Measurements from ENCODE around the gene MIGA2. TPM values are rescaled to one million over a fixed set of nuclear protein-coding genes. Genes with fewer than 3 reads are reported as not detected.

Gene MIGA2
- polyA plus RNA-seq, 1 experiment = 23.7 TPM

GRCh38 chr9:129095170-129095667, 58.8 kb downstream of the MIGA2 start:
- Histone ChIP-seq H3K27me3 (ENCODE audit: control insufficient read depth, insufficient read depth, low read length) (no peaks in the 10 kb centered on the region), H3K4me3 (ENCODE audit: low read depth, low read length) (no peak overlapping the region), H3K36me3 (ENCODE audit: control insufficient read depth, insufficient read depth, low read length) (peaks cover 19% of the 10 kb centered on the region)
- ChIA-PET POLR2A (no interaction called here), CTCF (no interaction called here)
- TF ChIP-seq CTCF (IDR thresholded peaks at IDR 0.05; ENCODE audit: insufficient read depth, low read depth, low read length) = no peak
- no peak for DNase-seq (ENCODE audit: low read depth)

- POLR2A ChIA-PET = no interaction called here
- no peak for DNase-seq (ENCODE audit: low read depth)
These were observed 59.5 kb downstream of the MIGA2 start for GRCh38 chr9:129095908-129096307.

GRCh38 chr9:129097671-129098306, 61.4 kb downstream of the MIGA2 start:
- H3K36me3 ChIP-seq (ENCODE audit: control insufficient read depth, insufficient read depth, low read length) = peaks cover 21% of the 10 kb centered on the region
- DNase-seq (ENCODE audit: low read depth) = no peak
- no peaks in the 10 kb centered on the region for H3K27me3 ChIP-seq (ENCODE audit: control insufficient read depth, insufficient read depth, low read length)
- ChIA-PET POLR2A (no interaction called here), CTCF (no interaction called here)
- TF ChIP-seq CTCF (IDR thresholded peaks at IDR 0.05; ENCODE audit: insufficient read depth, low read depth, low read length) = no peak
- H3K4me3 ChIP-seq (ENCODE audit: low read depth, low read length) = no peak overlapping the region

More at GRCh38 chr9:129095908-129096307, 59.5 kb downstream of the MIGA2 start:
- Histone ChIP-seq H3K4me3 (ENCODE audit: low read depth, low read length) (no peak overlapping the region), H3K36me3 (ENCODE audit: control insufficient read depth, insufficient read depth, low read length) (peaks cover 21% of the 10 kb centered on the region), H3K27me3 (ENCODE audit: control insufficient read depth, insufficient read depth, low read length) (no peaks in the 10 kb centered on the region)
- TF ChIP-seq CTCF (IDR thresholded peaks at IDR 0.05; ENCODE audit: insufficient read depth, low read depth, low read length) = no peak
- CTCF ChIA-PET = interaction anchor here (0.6 kb wide), 1 partner anchor 730 kb away, joined by 3 read pairs; no protein-coding TSS in a partner anchor

GRCh38 chr9:129098328-129098727, 61.9 kb downstream of the MIGA2 start:
- CTCF ChIA-PET = no interaction called here

More at GRCh38 chr9:129098328-129098727, 61.9 kb downstream of the MIGA2 start:
- peaks cover 21% of the 10 kb centered on the region for H3K36me3 ChIP-seq (ENCODE audit: control insufficient read depth, insufficient read depth, low read length)
- POLR2A ChIA-PET = no interaction called here
- no peak for DNase-seq (ENCODE audit: low read depth)
- no peak for TF ChIP-seq CTCF (IDR thresholded peaks at IDR 0.05; ENCODE audit: insufficient read depth, low read depth, low read length)
- H3K4me3 ChIP-seq (ENCODE audit: low read depth, low read length) = no peak overlapping the region
- no peaks in the 10 kb centered on the region for H3K27me3 ChIP-seq (ENCODE audit: control insufficient read depth, insufficient read depth, low read length)
